Skeletal muscle tissue (tissue), 4 donors: Measurements from ENCODE around the gene ATP7A. TPM values are rescaled to one million over a fixed set of nuclear protein-coding genes. Genes with fewer than 3 reads are reported as not detected.

Experiments used
- H3K27ac ChIP-seq: one replicate; pipeline ENCODE4 v1.7.0; 2013; ENCODE audit warnings: mild to moderate bottlenecking, low read depth, low read length, inconsistent platforms
- H3K27me3 ChIP-seq, 3 donors: one replicate each; pipeline ENCODE4 v1.7.0; 2013; ENCODE audit warnings: low read length in 3 of 3; ENCODE audit not compliant: control insufficient read depth in 3 of 3, insufficient read depth in 3 of 3
- H3K36me3 ChIP-seq, 3 donors: one replicate each; pipeline ENCODE4 v1.7.0; 2013; ENCODE audit warnings: low read length in 3 of 3; ENCODE audit not compliant: control insufficient read depth in 3 of 3, insufficient read depth in 3 of 3
- H3K4me1 ChIP-seq, 3 donors: one replicate each; pipeline ENCODE4 v1.7.0; 2013; ENCODE audit warnings: low read length in 3 of 3, mild to moderate bottlenecking in 3 of 3; ENCODE audit not compliant: control insufficient read depth in 3 of 3, insufficient read depth in 3 of 3
- H3K4me3 ChIP-seq, 3 donors: one replicate each; pipeline ENCODE4 v1.7.0; 2013; ENCODE audit warnings: low read length in 3 of 3
- H3K9ac ChIP-seq, 3 donors: one replicate each; pipeline ENCODE4 v1.7.0; 2013; ENCODE audit warnings: low read length in 3 of 3, mild to moderate bottlenecking in 3 of 3, moderate library complexity in 2 of 3, low read depth in 1 of 3
- H3K9me3 ChIP-seq, 3 donors: one replicate each; pipeline ENCODE4 v1.7.0; 2013; ENCODE audit warnings: low read length in 3 of 3; ENCODE audit not compliant: control insufficient read depth in 3 of 3
- total RNA-seq: library from RNA; depleted of rRNA; stranded (reverse); fragments of >200 nt; gene quantifications from one replicate; pipeline ENCODE4 v1.2.3, GENCODE V29; 2014
- donor health status: Osteomylitis.

The ATP7A gene
- total RNA-seq, 1 donor from 2014 or later, result 15.1 TPM

GRCh38 chrX:77962068-77962902 lies 51.8 kb downstream of the ATP7A start:
- Histone ChIP-seq H3K27me3 (no peaks in the 10 kb centered on the region), H3K36me3 (no peaks in the 10 kb centered on the region), H3K9ac (no peak overlapping the region), H3K27ac (no peak overlapping the region), H3K4me1 (no peaks in the 10 kb centered on the region), H3K4me3 (no peak overlapping the region), H3K9me3 (no peaks in the 10 kb centered on the region)

GRCh38 chrX:77966361-77966760 lies 55.9 kb downstream of the ATP7A start:
- H3K4me3 ChIP-seq, result no peak overlapping the region
- no peaks in the 10 kb centered on the region for H3K27me3 ChIP-seq
- no peak overlapping the region for H3K9ac ChIP-seq
- no peak overlapping the region for H3K27ac ChIP-seq
- no peaks in the 10 kb centered on the region for H3K36me3 ChIP-seq
- no peaks in the 10 kb centered on the region for H3K4me1 ChIP-seq
- H3K9me3 ChIP-seq, result no peaks in the 10 kb centered on the region

- Histone ChIP-seq H3K9ac (no peak overlapping the region), H3K27ac (no peak overlapping the region), H3K4me3 (no peak overlapping the region), H3K4me1 (no peaks in the 10 kb centered on the region), H3K9me3 (no peaks in the 10 kb centered on the region), H3K27me3 (no peaks in the 10 kb centered on the region), H3K36me3 (no peaks in the 10 kb centered on the region)
Measured at GRCh38 chrX:77967631-77968030, 57.1 kb downstream of the ATP7A start.

- Histone ChIP-seq H3K27ac (no peak within 1 kb of the TSS), H3K4me3 (no peak within 1 kb of the TSS), H3K36me3 (no peaks in the 10 kb centered on the region), H3K4me1 (no peaks in the 10 kb centered on the region), H3K27me3 (no peaks in the 10 kb centered on the region), H3K9me3 (no peaks in the 10 kb centered on the region), H3K9ac (no peak within 1 kb of the TSS)
Measured at GRCh38 chrX:77969538-77969937, 59.0 kb downstream of the ATP7A start, which contains the start of gene PGAM4. Gene PGAM4 (minus strand): TSS chrX:77969638. CDS start chrX:77969638, 0 bp downstream.

- no peaks in the 10 kb centered on the region for H3K36me3 ChIP-seq
- no peak overlapping the region for H3K9ac ChIP-seq
- no peak overlapping the region for H3K4me3 ChIP-seq
- no peaks in the 10 kb centered on the region for H3K4me1 ChIP-seq
- no peaks in the 10 kb centered on the region for H3K9me3 ChIP-seq
- H3K27ac ChIP-seq, result no peak overlapping the region
- no peaks in the 10 kb centered on the region for H3K27me3 ChIP-seq
Measured at GRCh38 chrX:77975755-77976154, 65.3 kb downstream of the ATP7A start.

- Histone ChIP-seq H3K9ac (no peak overlapping the region), H3K4me1 (no peaks in the 10 kb centered on the region), H3K4me3 (no peak overlapping the region), H3K27ac (no peak overlapping the region), H3K27me3 (no peaks in the 10 kb centered on the region), H3K9me3 (no peaks in the 10 kb centered on the region), H3K36me3 (no peaks in the 10 kb centered on the region)
Measured at GRCh38 chrX:77977095-77977494, 66.6 kb downstream of the ATP7A start.

- no peak overlapping the region for H3K9ac ChIP-seq
- H3K36me3 ChIP-seq, result no peaks in the 10 kb centered on the region
- H3K27ac ChIP-seq, result no peak overlapping the region
- no peaks in the 10 kb centered on the region for H3K4me1 ChIP-seq
- no peaks in the 10 kb centered on the region for H3K9me3 ChIP-seq
- H3K27me3 ChIP-seq, result no peaks in the 10 kb centered on the region
- no peak overlapping the region for H3K4me3 ChIP-seq
Measured at GRCh38 chrX:77977518-77977917, 67.0 kb downstream of the ATP7A start.

GRCh38 chrX:77979870-77980269 lies 69.4 kb downstream of the ATP7A start:
- Histone ChIP-seq H3K4me3 (no peak overlapping the region), H3K36me3 (no peaks in the 10 kb centered on the region), H3K9me3 (no peaks in the 10 kb centered on the region), H3K4me1 (no peaks in the 10 kb centered on the region), H3K27me3 (no peaks in the 10 kb centered on the region), H3K9ac (no peak overlapping the region), H3K27ac (no peak overlapping the region)

GRCh38 chrX:78011846-78012245 lies 101.4 kb downstream of the ATP7A start:
- H3K4me3 ChIP-seq, result no peak overlapping the region
- no peaks in the 10 kb centered on the region for H3K9me3 ChIP-seq
- no peaks in the 10 kb centered on the region for H3K27me3 ChIP-seq
- H3K27ac ChIP-seq, result no peak overlapping the region
- H3K36me3 ChIP-seq, result no peaks in the 10 kb centered on the region
- no peaks in the 10 kb centered on the region for H3K4me1 ChIP-seq
- no peak overlapping the region for H3K9ac ChIP-seq

- Histone ChIP-seq H3K9ac (no peak overlapping the region), H3K4me3 (no peak overlapping the region), H3K9me3 (no peaks in the 10 kb centered on the region), H3K27ac (no peak overlapping the region), H3K27me3 (no peaks in the 10 kb centered on the region), H3K36me3 (no peaks in the 10 kb centered on the region), H3K4me1 (no peaks in the 10 kb centered on the region)
Measured at GRCh38 chrX:78019586-78020483, 109.3 kb downstream of the ATP7A start.
